ENCODE measurements around the gene ITGA7. TPM values are rescaled to one million over a fixed set of nuclear protein-coding genes. Genes with fewer than 3 reads are reported as not detected.
A peak's percentile ranks its signal among the peaks of the same experiment; 100 is the strongest.

Gene ITGA7
- total RNA-seq, 1 experiment from 2014 or later = 14.7 TPM

- BruUV-seq (replicated peaks) = no TSS peak
- TF ChIP-seq CTCF (conservative IDR thresholded peaks at IDR 0.05; ENCODE audit: low read depth, low read length) (peak; percentile 38), EZH2 (IDR thresholded peaks at IDR 0.05; ENCODE audit: borderline replicate concordance, low read depth, low read length, poor library complexity, severe bottlenecking) (no peak)
- POLR2A ChIA-PET (ENCODE audit: low non-redundant PET) = no interaction called here
- peaks cover 19% of the 10 kb centered on the region for H3K36me3 ChIP-seq (ENCODE audit: insufficient read depth, low read length, poor library complexity, severe bottlenecking)
- H3K27ac ChIP-seq (ENCODE audit: low read depth, low read length, poor library complexity, severe bottlenecking) = no peak overlapping the region
- CTCF ChIA-PET = interaction anchor here (0.5 kb wide), 1 partner anchor 63 kb away, joined by 3 read pairs; no protein-coding TSS in a partner anchor
- intact Hi-C loops (cut with micrococcal nuclease; ENCODE audit: unreplicated experiment) = loop anchor here (5.0 kb wide), 1 partner anchor 64 kb away; no protein-coding TSS in a partner anchor
- H3K9me3 ChIP-seq (ENCODE audit: low read depth, low read length, poor library complexity, severe bottlenecking) = no peaks in the 10 kb centered on the region
- no peaks in the 10 kb centered on the region for H3K27me3 ChIP-seq (replicated peaks; ENCODE audit: insufficient read depth, low read depth, low read length, poor library complexity)
- DNase-seq (ENCODE audit: low spot score) = no peak
- H3K4me1 ChIP-seq (ENCODE audit: insufficient read depth, low read length, poor library complexity, severe bottlenecking) = peaks cover 38% of the 10 kb centered on the region
- no peak overlapping the region for H3K4me3 ChIP-seq (ENCODE audit: low read depth, low read length, poor library complexity, severe bottlenecking)
Observed at GRCh38 chr12:55720894-55721444, 13.3 kb upstream of the ITGA7 start.

- ChIA-PET CTCF (interaction anchor here (0.5 kb wide), 1 partner anchor 62 kb away, joined by 3 read pairs; no protein-coding TSS in a partner anchor), POLR2A (ENCODE audit: low non-redundant PET) (no interaction called here)
- H3K9me3 ChIP-seq (ENCODE audit: low read depth, low read length, poor library complexity, severe bottlenecking) = no peaks in the 10 kb centered on the region
- no peaks in the 10 kb centered on the region for H3K27me3 ChIP-seq (replicated peaks; ENCODE audit: insufficient read depth, low read depth, low read length, poor library complexity)
- H3K4me1 ChIP-seq (ENCODE audit: insufficient read depth, low read length, poor library complexity, severe bottlenecking) = peaks cover 43% of the 10 kb centered on the region
- H3K27ac ChIP-seq (ENCODE audit: low read depth, low read length, poor library complexity, severe bottlenecking) = peak within 1 kb of the TSS; percentile 28
- no TSS peak for BruUV-seq (replicated peaks)
- TF ChIP-seq CTCF (conservative IDR thresholded peaks at IDR 0.05; ENCODE audit: low read depth, low read length) (no peak), EZH2 (IDR thresholded peaks at IDR 0.05; ENCODE audit: borderline replicate concordance, low read depth, low read length, poor library complexity, severe bottlenecking) (no peak)
- no peak within 1 kb of the TSS for H3K4me3 ChIP-seq (ENCODE audit: low read depth, low read length, poor library complexity, severe bottlenecking)
- no peak for DNase-seq (ENCODE audit: low spot score)
- peaks cover 11% of the 10 kb centered on the region for H3K36me3 ChIP-seq (ENCODE audit: insufficient read depth, low read length, poor library complexity, severe bottlenecking)
- intact Hi-C loops (cut with micrococcal nuclease; ENCODE audit: unreplicated experiment) = loop anchor here (5.0 kb wide), 1 partner anchor 63 kb away; no protein-coding TSS in a partner anchor
Observed at GRCh38 chr12:55720071-55720564, 12.4 kb upstream of the ITGA7 start, which contains the start of gene RDH5. Gene RDH5 (plus strand): TSS chr12:55720393. CDS start chr12:55721185, 792 bp downstream.

GRCh38 chr12:55719371-55719770 lies 11.7 kb upstream of the ITGA7 start:
- Histone ChIP-seq H3K4me3 (ENCODE audit: low read depth, low read length, poor library complexity, severe bottlenecking) (no peak overlapping the region), H3K36me3 (ENCODE audit: insufficient read depth, low read length, poor library complexity, severe bottlenecking) (peaks cover 8% of the 10 kb centered on the region), H3K9me3 (ENCODE audit: low read depth, low read length, poor library complexity, severe bottlenecking) (no peaks in the 10 kb centered on the region), H3K27me3 (replicated peaks; ENCODE audit: insufficient read depth, low read depth, low read length, poor library complexity) (no peaks in the 10 kb centered on the region), H3K4me1 (ENCODE audit: insufficient read depth, low read length, poor library complexity, severe bottlenecking) (peaks cover 40% of the 10 kb centered on the region), H3K27ac (ENCODE audit: low read depth, low read length, poor library complexity, severe bottlenecking) (peak overlapping the region; percentile 95)
- intact Hi-C loops (cut with micrococcal nuclease; ENCODE audit: unreplicated experiment) = no loop called here
- ChIA-PET POLR2A (ENCODE audit: low non-redundant PET) (no interaction called here), CTCF (no interaction called here)
- DNase-seq (ENCODE audit: low spot score) = no peak
- BruUV-seq (replicated peaks) = no TSS peak
- no peak for TF ChIP-seq EZH2 (IDR thresholded peaks at IDR 0.05; ENCODE audit: borderline replicate concordance, low read depth, low read length, poor library complexity, severe bottlenecking)
- no peak for TF ChIP-seq CTCF (conservative IDR thresholded peaks at IDR 0.05; ENCODE audit: low read depth, low read length)
